GM21367 (cell line): ENCODE data around the gene CD300LB.
"Not testable (repeated sequence)": the region's sequence is repeated elsewhere in the genome, so short reads cannot be mapped to it uniquely, and the experiment has no call there.

Experiments
- ATAC-seq: cut with Tn5 transposase; IDR thresholded peaks from one replicate; pipeline ENCODE4 v1.9.1; 2021; ENCODE audit not compliant: unreplicated experiment

Gene CD300LB

GRCh38 chr17:74531231-74531761 lies at the start of gene CD300LB:
Gene CD300LB (minus strand): TSS chr17:74531475. CDS start chr17:74531350, 125 bp downstream.
- ATAC-seq = no peak

DNA sequence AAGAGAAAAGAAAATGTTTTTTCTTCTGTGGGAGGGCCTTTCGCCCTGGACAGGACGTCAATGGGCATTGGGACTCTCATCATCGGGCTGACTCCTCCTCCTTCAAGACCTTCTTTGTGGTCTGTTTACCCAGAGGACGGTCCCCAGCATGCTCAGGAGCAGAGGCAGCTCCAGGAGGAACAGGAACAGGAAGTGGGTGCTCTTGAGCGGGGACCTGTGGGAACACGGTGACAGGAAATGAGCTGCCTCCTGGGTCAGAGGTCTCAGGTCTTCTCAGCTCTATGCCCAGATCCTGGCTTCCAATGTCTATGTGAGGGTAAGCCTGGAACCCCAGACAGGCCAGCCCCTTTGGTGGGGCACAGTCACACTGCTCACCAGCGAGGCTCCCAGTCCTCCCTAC lies 48.6 kb upstream of the CD300LB start:
- no peak for ATAC-seq

GRCh38 chr17:74578979-74579378 lies 47.7 kb upstream of the CD300LB start:
- no peak for ATAC-seq

DNA sequence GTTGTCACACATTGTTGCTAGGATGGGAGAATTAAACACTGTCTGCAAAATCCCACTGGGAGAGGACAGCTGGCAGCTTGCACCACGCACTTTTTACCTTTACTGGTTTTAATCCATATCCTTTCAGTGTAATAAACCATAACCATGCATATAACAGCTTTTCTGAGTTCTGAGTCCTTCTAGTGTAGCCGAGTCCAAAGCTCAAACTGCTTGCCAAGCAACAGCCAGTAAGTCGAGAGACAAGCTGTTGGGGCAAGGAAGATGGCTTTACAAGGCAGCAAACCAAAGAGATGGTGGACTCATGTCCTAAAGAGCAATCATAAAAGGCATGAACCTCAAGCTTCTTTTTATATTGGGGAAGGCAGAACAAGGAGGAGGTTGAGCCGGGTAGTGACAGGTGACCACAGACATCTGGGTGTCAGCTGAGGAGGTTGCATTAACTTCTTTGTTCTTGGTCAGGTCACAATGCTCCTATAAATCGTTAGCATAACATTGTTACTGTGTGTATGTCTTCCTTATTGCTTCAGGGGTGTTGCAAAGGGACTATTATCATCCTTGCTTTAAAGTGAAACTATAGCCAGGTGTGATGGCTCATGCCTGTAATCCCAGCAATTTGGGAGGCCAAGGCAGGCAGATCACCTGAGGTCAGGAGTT lies 43.3 kb upstream of the CD300LB start:
- ATAC-seq = no peak

DNA sequence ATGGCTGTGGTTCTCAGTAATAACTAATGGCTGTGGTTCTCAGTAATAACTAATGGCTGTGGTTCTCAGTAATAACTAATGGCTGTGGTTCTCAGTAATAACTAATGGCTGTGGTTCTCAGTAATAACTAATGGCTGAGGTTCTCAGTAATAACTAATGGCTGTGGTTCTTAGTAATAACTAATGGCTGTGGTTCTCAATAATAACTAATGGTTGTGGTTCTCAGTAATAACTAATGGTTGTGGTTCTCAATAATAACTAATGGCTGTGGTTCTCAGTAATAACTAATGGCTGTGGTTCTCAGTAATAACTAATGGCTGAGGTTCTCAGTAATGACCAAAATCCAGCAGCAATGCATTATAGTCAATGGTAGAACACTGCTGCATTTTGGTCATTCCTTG lies 42.4 kb upstream of the CD300LB start:
- not testable (repeated sequence) for ATAC-seq

DNA sequence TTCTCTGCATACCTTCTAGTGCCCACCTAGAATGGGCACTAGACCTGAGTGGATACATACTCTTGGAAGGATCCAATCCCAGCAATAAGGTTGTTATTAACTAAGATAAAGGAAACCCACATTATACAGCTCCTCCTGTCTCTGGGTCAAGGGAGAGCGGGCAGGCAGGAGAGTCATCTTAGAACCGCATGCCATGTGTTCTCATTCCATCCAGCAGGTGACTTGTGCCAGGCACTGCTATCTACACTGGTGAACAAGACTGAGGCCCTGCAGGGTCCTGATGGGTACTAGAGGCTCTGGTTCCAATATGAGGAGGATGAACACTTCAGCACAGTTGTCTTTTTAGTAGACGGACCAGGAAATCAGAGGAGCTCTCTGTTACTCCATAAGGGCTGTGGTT lies 41.9 kb upstream of the CD300LB start:
- no peak for ATAC-seq

GRCh38 chr17:74571621-74572270 lies 40.5 kb upstream of the CD300LB start:
- ATAC-seq = no peak

DNA sequence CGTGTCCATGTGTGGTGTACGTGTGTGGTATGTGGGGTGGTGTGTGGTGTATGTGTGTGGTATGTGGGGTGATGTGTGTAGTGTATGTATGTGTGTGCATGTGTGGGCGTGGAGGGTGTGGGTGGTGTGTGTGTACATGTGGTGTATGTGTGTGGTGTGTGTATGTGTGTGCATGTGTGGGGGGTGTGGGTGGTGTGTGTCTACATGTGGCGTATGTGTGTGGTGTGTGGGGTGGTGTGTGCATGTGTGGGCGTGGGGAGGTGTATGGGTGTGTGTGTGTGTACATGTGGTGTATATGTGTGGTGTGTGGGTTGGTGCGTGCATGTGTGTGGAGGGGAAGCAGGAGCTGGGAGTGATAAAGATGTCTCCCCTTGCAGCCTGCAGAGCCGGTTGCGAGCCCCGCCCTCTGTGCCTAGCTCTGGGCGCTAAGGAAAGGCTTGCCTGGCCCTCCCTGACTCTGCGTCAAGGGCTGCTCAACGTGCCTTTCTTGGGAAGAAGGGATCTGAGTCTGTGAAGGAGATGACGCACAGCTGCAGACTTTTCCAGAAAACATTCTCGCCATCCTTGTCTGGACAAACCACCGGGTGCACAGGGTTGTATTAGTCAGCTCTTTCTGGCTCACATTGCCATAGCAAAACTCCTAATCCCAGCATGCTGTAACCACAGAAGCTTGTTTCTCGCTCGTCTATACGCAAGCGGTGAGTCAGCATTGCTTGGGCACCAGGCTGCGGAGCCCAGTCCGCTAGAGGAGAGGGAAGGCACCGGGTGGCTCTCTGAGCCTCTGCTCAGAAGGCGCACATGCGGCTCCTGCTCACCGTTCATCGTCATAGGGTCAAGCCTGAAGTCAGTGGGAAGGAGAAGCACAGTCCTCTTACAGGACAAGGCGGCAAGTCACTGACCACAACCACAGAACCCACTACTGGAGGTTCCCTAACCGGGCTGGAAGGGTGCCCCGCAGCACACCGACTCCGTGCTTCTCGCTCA lies 38.0 kb upstream of the CD300LB start:
- no peak for ATAC-seq

DNA sequence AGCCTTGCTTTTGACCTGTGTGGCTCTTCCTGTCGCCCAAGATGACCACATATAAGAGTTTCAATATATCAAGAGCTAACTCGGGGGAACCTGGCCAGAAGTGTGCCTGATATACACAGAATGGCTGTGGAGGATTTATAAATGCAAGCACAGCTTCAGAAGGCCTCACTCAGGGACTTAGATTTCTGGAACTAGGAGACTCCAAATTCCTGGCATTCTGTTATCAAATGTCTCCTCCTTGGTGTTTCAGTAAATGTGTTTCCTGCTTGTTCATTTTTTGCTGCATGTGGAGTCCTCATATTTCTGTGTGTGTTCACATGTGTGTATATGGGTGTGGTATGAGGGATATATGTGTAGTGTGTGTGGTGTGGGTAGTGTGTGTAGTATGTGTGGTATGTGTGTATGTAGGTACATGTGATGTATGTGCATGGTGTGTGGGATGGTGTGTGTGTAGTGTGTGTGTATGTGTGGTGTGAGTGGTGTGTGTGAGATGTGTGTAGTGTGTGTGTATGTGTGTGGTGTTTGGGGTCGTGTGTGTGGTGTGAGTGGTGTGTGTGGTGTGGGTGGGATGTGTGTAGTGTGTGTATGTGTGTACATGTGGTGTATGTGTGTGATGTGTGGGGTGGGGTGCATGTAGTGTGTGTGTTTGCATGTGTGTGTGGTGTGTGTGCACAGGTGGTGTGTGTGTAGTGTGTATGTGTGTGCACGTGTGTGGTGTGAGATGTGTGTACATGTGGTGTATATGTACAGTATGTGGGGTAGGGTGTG lies 37.0 kb upstream of the CD300LB start:
- ATAC-seq = no peak

GRCh38 chr17:74567397-74567796 lies 36.1 kb upstream of the CD300LB start, which contains the start of gene CD300H:
Gene CD300H (minus strand): TSS chr17:74567509.
- no peak for ATAC-seq

DNA sequence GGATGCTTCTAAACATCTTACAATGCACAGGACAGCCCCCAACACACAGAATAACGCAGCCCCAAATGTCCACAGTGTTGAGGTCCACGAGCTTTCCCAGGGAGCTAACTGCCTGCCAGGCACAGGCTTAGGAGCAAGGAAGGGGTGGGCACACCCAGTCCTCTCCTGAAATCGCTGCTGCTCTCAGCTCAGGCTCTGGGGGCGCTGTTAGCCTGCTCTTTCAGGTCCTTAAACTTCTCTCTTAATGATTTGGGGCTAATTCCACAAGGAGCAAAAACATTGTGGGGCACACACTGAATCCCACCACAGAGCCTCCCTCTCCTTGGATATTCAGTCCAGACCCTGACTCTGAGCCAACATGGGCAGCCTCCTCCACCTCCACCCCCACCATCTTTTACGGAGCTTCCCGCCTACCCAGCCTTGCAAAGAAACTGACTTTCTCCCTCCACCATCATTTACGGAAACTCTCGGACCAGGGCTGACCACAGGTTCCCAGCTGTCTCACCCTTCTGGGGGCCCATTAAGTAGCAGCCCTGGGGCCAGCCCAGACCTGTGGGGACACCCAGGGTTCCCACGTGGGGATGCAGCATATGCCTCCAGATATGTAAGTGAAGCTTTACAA lies 35.0 kb upstream of the CD300LB start:
- no peak for ATAC-seq

- no peak for ATAC-seq
Measured at GRCh38 chr17:74565126-74565525, 33.9 kb upstream of the CD300LB start.

GRCh38 chr17:74563358-74563757 lies 32.1 kb upstream of the CD300LB start:
- no peak for ATAC-seq

GRCh38 chr17:74561586-74561985 lies 30.3 kb upstream of the CD300LB start:
- ATAC-seq = no peak

GRCh38 chr17:74558882-74559519 lies 27.7 kb upstream of the CD300LB start:
- no peak for ATAC-seq

GRCh38 chr17:74558402-74558801 lies 27.1 kb upstream of the CD300LB start:
- not testable (repeated sequence) for ATAC-seq

DNA sequence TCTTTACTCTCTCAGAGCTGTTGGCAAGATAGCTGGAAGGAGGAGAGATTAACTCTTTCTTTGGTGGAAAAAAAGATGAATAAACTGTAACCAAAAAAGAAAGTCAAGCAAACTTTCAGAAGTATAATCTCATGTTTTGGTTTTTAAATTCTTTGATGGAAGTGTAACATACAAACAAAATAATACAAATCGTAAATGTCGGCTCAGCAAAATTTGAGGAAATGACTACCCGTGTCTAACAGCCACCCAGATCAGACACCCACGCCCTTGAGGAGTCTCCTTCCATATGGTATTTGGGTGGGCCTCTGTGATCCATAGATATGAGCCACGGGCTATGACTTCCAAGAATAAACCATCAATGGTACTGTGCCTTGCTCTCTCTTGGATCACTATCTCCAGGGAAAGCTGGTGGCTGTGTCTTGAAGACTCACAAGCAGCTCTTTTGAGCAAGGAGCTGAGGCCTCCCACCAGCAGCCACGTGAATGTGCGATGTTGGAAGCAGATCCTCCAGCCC lies 24.2 kb upstream of the CD300LB start:
- no peak for ATAC-seq

- ATAC-seq = no peak
Measured at GRCh38 chr17:74554909-74555308, 23.6 kb upstream of the CD300LB start.

DNA sequence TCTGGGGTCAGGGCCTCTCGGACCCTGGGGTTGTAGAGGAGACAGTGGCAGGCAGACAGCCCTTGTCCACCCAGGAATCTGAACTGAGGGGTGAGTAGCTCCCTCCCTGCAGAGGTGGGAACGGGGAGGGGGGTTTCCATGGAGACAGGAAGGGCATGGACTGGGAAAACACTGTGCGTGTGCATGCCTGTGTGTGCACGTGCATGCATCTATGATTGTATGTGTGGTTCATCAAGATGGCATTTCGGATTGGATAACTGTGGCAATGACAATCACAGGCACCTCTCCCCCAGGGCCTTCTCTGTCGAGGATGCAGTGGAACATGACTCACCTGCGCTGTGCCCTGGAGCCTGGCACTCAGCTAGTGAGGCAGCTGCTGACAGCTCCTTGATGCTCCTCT lies 20.8 kb upstream of the CD300LB start:
- ATAC-seq = no peak
